Adrenal gland (tissue), 12 donors: ENCODE measurements around the gene OGT. TPM values are rescaled to one million over a fixed set of nuclear protein-coding genes. Genes with fewer than 3 reads are reported as not detected.
"Not testable (repeated sequence)": the region's sequence is repeated elsewhere in the genome, so short reads cannot be mapped to it uniquely, and the experiment has no call there.

Experiments
- DNase-seq, 7 donors: peaks; one replicate each; pipeline ENCODE4 v3.0.0-alpha.2; 2019 to 2020
- H3K27ac ChIP-seq, 5 donors: fragments of 200-600 bp; sonication (generic) in 4 of 5; 1 replicate in 3 of 5; 2 replicates in 2 of 5; pipeline versions ENCODE4 v1.5.1 to v1.8.0; 2016 to 2020; ENCODE audit warnings: mild to moderate bottlenecking in 1 of 5
- H3K27me3 ChIP-seq: fragments of 200-600 bp; 2 replicates; pipeline ENCODE4 v1.8.0; 2021
- H3K36me3 ChIP-seq, 2 donors: fragments of 200-600 bp; replicated peaks in 1 of 2; 1 replicate in 1 of 2; 2 replicates in 1 of 2; pipeline versions ENCODE4 v1.5.1 to v1.8.0; 2018 to 2022
- H3K4me1 ChIP-seq, 2 donors: fragments of 200-600 bp; replicated peaks in 1 of 2; 1 replicate in 1 of 2; 2 replicates in 1 of 2; pipeline versions ENCODE4 v1.5.1 to v1.8.0; 2018 to 2021
- H3K4me3 ChIP-seq, 4 donors: fragments of 200-600 bp; sonication (generic) in 3 of 4; one replicate each; pipeline ENCODE4 v1.5.1; 2016 to 2018
- H3K9me3 ChIP-seq, 3 donors: fragments of 200-600 bp; sonication (generic) in 1 of 3; replicated peaks in 1 of 3; 1 replicate in 2 of 3; 2 replicates in 1 of 3; pipeline versions ENCODE4 v1.5.1 to v1.8.0; 2016 to 2021
- POLR2A ChIP-seq, 2 donors: fragments of 450-650 bp; IDR thresholded peaks; one replicate each; pipeline ENCODE4 v1.6.1; 2017; ENCODE audit warnings: antibody characterized with exemption in 2 of 2, mild to moderate bottlenecking in 2 of 2, moderate library complexity in 1 of 2
- WGBS, 4 donors: extraction: QIAGEN DNeasy Blood & Tissue Kit in 2 of 4; methylation state at CpG; one replicate each; pipeline versions ENCODE4 v1.1.5 to v1.1.7; 2013 to 2017; 5-methylcytosine and 5-hydroxymethylcytosine counted together
- intact Hi-C, 2 donors: fragments of 100-400 bp; cut with DNase I; formaldehyde crosslinking; loops; one replicate each; pipeline versions ENCODE4 v1.14.1 to v1.15.0; 2022 to 2023
- polyA plus RNA-seq, 3 donors: library from polyadenylated mRNA; stranded (reverse); fragments of 200-250 nt in 2 of 3; fragments of 350-450 nt in 1 of 3; fragmentation: Illumina TruSeq in 1 of 3; extraction: RNeasy Lipid Tissue Mini Kit (QIAGEN cat#74804) in 1 of 3; gene quantifications; one replicate each; pipeline ENCODE4 v1.2.3, GENCODE V29; 2013 to 2014
- total RNA-seq, 9 donors: library from RNA; depleted of rRNA in 4 of 9; stranded (reverse); fragments of >200 nt in 4 of 9; fragments of 120-200 nt in 1 of 9; fragmentation: NEBNext Ultra II Directional in 1 of 9; extraction: Animal tissue kit (Norgen Biotek cat#: 25700) in 1 of 9; gene quantifications; one replicate each; pipeline versions ENCODE4 v1.1.0 to v1.2.4, GENCODE V29; 2013 to 2023
- TF ChIP-seq, protein P1 (sequence below), 6 experiments: fragments of 450-650 bp in 4 of 6; fragments of 200-600 bp in 2 of 6; sonication (generic) in 1 of 6; IDR thresholded peaks; 1 replicate in 5 of 6; 2 replicates in 1 of 6; pipeline versions ENCODE4 v1.5.1 to v1.8.0; 2016 to 2021; ENCODE audit warnings: antibody characterized with exemption in 6 of 6, mild to moderate bottlenecking in 2 of 6, moderate library complexity in 1 of 6
- donor health status: healthy with polysubstance abuse.
- donor health status: Bipolar disorder and iron deficiency.
- donor health status: DM: yes; HTN: yes; CAD: no.
- donor health status: DM: no; HTN: no; CAD: no.
- donor health status: DM: no; HTN: no; CAD: no.
- donor health status: DM: yes; HTN: yes; CAD: no.

Gene OGT
- total and polyA plus RNA-seq, 12 donors = 38.0 to 164 (median 103) TPM

DNA sequence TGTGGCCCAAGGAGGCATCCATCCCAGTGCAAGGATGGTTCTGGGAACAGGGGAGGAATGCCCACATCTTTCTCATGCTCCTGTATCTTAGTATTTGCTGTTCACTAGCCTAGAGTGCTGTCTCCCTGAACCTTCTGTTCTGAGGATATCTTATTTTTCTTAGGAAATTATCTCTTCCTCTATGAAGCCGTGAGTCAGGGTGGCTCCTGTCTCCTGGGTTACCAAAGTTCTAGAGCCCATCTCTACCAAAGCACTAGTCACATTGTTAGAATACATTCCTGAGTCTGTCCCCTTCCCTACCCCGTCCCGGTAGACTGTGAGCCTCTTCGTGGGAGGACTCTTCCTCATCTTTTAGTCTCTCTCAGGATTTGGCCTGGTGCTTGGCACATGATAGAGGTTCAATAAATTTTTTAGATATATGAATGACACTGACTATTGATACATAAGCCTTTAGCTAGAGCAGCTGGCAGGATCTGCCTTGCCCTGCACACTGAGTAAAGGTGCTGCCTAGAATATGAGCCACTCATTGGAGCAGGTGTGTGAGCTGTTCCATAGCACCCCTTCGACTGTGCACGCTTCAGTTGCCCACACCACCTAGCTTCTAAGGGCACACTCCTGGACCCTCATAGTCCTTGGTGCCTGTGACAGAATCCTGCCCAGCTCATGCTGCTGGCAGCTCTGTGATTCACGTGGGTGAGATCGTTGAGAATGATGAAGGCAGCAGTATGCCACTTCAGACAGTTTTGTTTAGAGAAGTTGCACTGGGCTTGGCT, 72.1 kb downstream of the OGT start:
- Histone ChIP-seq H3K9me3 (no peaks in the 10 kb centered on the region), H3K27ac (no peak overlapping the region), H3K4me3 (no peak overlapping the region), H3K4me1 (no peaks in the 10 kb centered on the region), H3K27me3 (no peaks in the 10 kb centered on the region), H3K36me3 (peaks cover 0 to 40% of the 10 kb centered on the region in 2 donors)
- WGBS, 4 donors = 79 to 93% (median 83%) methylated on average over 7 to 8 of the region's 8 CpGs
- no peak for TF ChIP-seq POLR2A (IDR thresholded peaks at IDR 0.05)
- TF ChIP-seq, protein P1, sequence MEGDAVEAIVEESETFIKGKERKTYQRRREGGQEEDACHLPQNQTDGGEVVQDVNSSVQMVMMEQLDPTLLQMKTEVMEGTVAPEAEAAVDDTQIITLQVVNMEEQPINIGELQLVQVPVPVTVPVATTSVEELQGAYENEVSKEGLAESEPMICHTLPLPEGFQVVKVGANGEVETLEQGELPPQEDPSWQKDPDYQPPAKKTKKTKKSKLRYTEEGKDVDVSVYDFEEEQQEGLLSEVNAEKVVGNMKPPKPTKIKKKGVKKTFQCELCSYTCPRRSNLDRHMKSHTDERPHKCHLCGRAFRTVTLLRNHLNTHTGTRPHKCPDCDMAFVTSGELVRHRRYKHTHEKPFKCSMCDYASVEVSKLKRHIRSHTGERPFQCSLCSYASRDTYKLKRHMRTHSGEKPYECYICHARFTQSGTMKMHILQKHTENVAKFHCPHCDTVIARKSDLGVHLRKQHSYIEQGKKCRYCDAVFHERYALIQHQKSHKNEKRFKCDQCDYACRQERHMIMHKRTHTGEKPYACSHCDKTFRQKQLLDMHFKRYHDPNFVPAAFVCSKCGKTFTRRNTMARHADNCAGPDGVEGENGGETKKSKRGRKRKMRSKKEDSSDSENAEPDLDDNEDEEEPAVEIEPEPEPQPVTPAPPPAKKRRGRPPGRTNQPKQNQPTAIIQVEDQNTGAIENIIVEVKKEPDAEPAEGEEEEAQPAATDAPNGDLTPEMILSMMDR (IDR thresholded peaks at IDR 0.05) = no peak
- DNase-seq = no peak
- intact Hi-C loops = no loop called here

DNA sequence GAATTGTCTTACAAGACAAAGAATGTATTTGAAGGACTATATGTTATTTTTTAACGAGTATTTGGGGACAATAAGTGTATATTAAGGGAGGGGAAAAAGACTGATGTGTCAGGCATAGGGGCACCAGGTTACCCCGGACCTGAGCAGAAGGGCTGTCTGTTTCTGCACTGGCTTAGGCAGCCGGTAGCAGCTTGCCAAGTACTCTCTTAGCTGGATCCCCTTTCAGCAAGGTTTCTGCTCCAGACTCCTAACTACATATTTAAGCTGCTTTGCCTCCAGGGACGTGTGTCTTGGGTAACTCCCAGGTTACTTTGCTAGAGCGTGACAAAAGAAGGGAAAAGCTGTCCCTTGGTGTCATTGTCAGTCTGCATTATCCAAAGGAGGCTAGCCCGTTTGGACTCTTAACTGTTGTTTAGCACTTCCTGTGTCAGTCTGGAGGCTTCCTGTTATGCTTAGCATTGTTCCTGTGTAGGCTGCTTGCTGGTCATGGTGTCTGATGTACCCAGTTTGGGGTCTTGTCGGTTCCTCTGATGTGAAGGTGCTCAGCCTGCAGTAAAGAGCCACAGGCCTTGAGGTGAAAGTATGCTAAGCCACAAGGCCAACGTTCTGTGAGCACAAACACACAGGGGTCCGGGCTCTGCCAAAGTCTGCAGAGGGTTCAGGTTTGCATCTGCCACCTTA, 73.8 kb downstream of the OGT start:
- no peaks in the 10 kb centered on the region for H3K27me3 ChIP-seq
- H3K27ac ChIP-seq = peak overlapping the region in 3 of 5 donors; percentile 13 to 20 (median 17)
- H3K4me3 ChIP-seq = no peak overlapping the region
- peaks cover 0 to 52% of the 10 kb centered on the region in 2 donors for H3K36me3 ChIP-seq
- TF ChIP-seq, protein P1 (IDR thresholded peaks at IDR 0.05) = no peak
- TF ChIP-seq POLR2A (IDR thresholded peaks at IDR 0.05) = no peak
- DNase-seq = peak in 1 of 7 donors; percentile 31
- intact Hi-C loops = no loop called here
- no peaks in the 10 kb centered on the region for H3K4me1 ChIP-seq
- no peaks in the 10 kb centered on the region for H3K9me3 ChIP-seq
- WGBS, 4 donors = 47 to 56% (median 53%) methylated on average over 6 to 9 of the region's 9 CpGs

DNA sequence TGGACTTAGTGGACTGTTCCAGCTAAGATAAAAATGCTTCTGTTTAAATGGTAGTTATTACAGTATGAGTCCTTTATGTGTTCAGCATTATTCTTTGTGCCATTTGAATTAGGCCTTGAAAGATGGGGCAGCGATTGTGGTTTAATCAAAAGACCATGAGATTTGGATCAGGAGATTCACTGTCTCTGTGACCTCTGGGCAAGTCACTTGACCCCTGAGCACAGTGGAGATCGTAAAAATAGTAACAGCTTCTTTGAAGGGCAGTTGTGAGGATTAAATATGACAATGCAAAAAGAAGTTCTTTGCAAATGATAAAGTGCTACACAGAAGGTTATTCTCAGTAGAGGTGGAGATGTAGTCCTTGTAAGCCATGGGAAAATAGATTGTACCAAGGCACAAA, 74.6 kb downstream of the OGT start:
- intact Hi-C loops = no loop called here
- TF ChIP-seq, protein P1 (IDR thresholded peaks at IDR 0.05) = no peak
- no peak for TF ChIP-seq POLR2A (IDR thresholded peaks at IDR 0.05)
- Histone ChIP-seq H3K36me3 (peaks cover 0 to 55% of the 10 kb centered on the region in 2 donors), H3K4me3 (no peak overlapping the region), H3K27ac (peak overlapping the region in 3 of 5 donors; percentile 13 to 20 (median 17)), H3K9me3 (no peaks in the 10 kb centered on the region), H3K27me3 (no peaks in the 10 kb centered on the region), H3K4me1 (no peaks in the 10 kb centered on the region)
- WGBS, 4 donors = 32 to 52% (median 44%) methylated on average over 2 of the region's 2 CpGs
- no peak for DNase-seq

DNA sequence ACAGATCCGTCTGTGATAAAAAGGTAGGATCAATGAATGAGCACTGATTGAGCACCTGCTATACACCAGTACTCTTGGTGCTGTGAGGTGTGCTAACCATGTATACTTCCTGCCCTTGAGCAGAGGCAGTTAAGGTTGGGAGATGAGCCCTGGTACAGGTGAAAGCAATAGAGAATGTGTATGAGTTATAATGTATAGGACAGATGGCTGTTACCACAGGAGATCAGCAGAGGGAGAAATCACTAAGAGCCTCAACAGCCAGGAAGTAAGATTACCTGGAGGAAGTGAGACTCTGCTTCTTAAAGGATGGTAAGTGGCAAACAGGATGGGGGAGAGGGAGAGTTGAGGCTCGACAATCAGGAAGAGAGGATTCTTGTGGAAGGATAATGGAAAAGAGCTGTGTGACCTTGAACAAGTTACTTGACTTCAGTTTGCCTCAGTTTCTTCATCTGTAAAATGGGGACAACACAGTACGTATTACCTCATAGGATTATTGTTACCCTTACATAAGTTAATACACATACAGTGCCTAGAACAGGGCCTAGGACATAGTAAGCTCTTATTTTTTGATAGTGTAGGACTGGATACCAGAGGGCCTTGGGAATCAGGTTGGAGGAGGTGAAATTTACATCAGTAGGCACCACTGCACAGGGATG, 76.3 kb downstream of the OGT start:
- 75 to 93% (median 82%) methylated on average over 3 of the region's 3 CpGs for WGBS, 4 donors
- Histone ChIP-seq H3K4me3 (no peak overlapping the region), H3K36me3 (peaks cover 0 to 70% of the 10 kb centered on the region in 2 donors), H3K27ac (no peak overlapping the region), H3K4me1 (no peaks in the 10 kb centered on the region), H3K27me3 (no peaks in the 10 kb centered on the region), H3K9me3 (no peaks in the 10 kb centered on the region)
- DNase-seq = no peak
- TF ChIP-seq POLR2A (IDR thresholded peaks at IDR 0.05) = no peak
- TF ChIP-seq, protein P1 (IDR thresholded peaks at IDR 0.05) = no peak
- intact Hi-C loops = no loop called here

DNA sequence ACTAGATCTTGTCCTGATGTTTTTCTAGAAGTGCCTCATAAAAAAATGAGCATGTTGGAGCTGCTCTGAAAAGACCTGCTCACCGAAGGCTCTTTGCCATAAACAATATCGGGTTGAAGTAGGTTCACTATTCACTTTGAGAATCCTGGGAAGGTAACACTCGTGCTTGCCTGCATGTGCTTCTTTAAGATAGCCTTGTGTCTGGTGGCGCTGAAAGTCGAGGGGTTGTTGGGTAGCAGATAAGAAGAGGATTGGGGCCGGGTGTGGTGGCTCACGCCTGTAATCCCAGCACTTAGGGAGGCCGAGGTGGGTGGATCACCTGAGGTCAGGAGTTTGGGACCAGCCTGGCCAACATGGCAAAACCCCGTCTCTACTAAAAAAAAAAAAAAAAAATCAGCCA, 78.8 kb downstream of the OGT start:
- H3K9me3 ChIP-seq, H3K4me3 ChIP-seq, DNase-seq, intact Hi-C loops, H3K27me3 ChIP-seq, H3K27ac ChIP-seq, H3K4me1 ChIP-seq: not testable (repeated sequence)
- WGBS, 4 donors = 88 to 97% (median 94%) methylated on average over 6 to 9 of the region's 9 CpGs
- peaks cover 0 to 54% of the 10 kb centered on the region in 2 donors for H3K36me3 ChIP-seq
